GM18873 (cell line): Measurements from ENCODE around the gene EGFLAM.

Experiments used
- ATAC-seq: cut with Tn5 transposase; IDR thresholded peaks from one replicate; pipeline ENCODE4 v1.9.1; 2021; ENCODE audit warnings: mild to moderate bottlenecking, moderate library complexity, moderate number of reproducible peaks; ENCODE audit not compliant: unreplicated experiment, low FRiP score

EGFLAM gene

GRCh38 chr5:38258319-38259061, at the start of gene EGFLAM:
Gene EGFLAM, plus strand, starts transcription at chr5:38258559. Its CDS starts 196 bp downstream, at chr5:38258755.
- ATAC-seq, result no peak

DNA sequence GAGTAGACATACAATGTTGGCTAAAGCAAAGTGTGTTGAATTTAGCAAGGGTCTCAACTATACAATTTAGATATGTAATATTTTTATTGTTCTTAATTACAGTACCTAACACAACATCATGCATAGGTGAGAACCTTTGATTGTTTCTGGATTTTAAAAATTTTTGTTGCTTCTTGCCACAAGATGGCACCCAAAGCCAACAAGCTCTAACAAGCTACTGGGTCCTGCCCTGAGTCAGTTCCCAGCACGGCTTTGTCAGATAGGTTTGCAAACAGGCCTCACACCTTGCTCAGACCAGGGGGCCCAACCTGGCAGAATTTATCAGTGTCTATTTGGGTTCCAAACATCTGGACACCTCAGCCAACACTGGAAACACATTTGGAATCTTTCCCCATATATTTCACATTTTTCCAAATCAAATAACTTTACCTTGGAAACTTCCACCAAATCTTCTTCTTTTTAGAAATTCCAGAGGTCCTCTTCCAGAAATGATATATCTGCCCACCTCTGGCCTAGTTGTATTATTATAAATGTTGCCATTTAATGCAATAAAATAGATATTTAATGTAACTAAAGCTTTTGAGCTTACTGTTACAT, 49.5 kb upstream of the EGFLAM start:
- no peak for ATAC-seq

- ATAC-seq, result no peak
Measured at GRCh38 chr5:38210676-38211353, 47.5 kb upstream of the EGFLAM start.

DNA sequence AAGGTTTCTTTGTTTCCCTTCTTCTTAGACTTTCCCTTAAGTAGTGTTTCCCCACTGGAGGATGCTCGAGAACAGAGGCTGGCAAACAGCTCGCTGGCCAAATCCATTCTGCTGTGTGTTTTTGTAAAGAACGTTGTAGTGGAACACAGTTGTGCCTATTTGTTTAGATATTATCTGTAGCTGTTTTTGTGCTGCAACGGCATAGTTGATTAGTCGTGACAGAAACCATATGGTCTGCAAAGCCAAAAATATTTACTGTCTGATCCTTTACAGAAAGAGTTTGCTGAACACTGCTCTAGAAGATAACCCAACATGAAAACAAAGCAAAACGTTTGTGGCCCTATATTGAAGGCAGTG, 47.0 kb upstream of the EGFLAM start:
- ATAC-seq, result no peak

GRCh38 chr5:38212307-38212706, 46.1 kb upstream of the EGFLAM start:
- ATAC-seq, result no peak

DNA sequence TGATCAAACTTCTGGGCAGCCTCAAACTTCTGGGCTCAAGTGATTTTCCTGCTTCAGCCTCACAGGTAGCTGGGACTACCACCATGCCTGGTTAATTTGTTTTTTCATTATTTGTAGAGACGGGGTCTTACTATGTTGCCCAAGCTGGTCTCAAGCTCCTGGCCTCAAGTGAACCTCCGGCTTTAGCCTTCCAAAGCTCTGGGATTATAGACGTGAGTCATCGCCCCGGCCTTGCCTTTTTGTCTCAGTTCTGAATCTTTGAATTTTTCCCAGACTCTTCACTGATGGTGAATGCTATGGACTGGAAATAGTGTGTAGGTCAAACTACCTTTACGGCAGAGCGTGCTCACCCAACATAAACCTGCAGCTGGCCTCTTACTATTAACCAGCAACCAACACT, 32.3 kb upstream of the EGFLAM start:
- ATAC-seq, result no peak

DNA sequence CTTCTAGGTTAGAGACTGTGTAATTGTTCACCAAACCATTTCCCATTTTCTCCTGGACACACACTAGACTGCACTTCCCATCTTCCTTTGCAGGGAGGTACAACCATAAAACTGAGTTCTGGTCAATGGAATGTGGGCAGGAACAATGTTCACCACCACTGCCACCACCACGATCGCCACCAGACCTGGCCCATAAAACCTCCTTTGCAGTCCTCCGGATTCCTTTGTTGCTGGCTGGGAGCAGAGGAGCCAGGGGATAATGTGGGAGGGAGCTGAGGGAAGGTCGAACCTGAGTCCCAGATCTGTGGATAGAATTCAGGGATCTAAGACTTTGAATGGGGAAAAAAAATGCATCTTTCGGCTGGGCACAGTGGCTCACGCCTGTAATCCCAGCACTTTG, 29.4 kb upstream of the EGFLAM start:
- ATAC-seq, result no peak

DNA sequence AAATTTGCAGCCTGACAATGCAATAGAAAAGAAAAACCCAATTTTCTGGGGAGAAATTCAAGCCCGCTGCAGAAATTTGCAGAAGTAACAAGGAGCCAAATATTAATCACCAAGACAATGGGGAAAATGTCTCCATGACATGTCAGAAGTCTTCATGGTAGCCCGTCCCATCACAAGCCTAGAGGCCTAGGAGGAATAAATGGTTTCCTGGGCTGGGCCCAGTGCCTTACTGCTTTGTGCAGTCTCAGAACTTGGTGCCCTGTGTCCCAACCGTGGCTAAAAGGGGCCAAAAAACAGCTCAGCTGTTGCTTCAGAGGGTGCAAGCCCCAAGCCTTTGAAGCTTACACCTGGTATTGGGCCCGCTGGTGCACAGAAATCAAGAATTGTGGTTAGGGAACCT, 23.6 kb upstream of the EGFLAM start:
- no peak for ATAC-seq

- ATAC-seq, result no peak
Measured at GRCh38 chr5:38237681-38238080, 20.7 kb upstream of the EGFLAM start.

GRCh38 chr5:38240212-38240611, 18.1 kb upstream of the EGFLAM start:
- no peak for ATAC-seq

DNA sequence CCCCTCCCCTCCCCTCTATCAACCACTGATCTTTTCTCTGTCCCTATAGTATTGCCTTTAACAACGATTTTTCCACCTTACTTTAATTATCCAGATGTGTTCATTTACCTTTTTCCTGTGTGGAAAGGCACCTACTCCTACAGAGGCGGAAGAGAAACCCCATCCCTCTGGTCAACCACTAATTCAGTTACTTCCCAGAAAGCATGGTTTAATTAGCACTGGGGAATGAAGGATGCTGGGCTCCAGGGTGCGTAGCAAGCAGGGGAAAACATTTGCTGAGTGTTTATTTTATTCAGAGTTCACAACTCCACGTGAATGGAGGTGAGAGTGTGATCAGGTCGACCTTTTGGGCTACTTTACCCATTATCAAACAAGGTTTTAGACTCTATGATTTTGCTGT, 16.7 kb upstream of the EGFLAM start:
- no peak for ATAC-seq

DNA sequence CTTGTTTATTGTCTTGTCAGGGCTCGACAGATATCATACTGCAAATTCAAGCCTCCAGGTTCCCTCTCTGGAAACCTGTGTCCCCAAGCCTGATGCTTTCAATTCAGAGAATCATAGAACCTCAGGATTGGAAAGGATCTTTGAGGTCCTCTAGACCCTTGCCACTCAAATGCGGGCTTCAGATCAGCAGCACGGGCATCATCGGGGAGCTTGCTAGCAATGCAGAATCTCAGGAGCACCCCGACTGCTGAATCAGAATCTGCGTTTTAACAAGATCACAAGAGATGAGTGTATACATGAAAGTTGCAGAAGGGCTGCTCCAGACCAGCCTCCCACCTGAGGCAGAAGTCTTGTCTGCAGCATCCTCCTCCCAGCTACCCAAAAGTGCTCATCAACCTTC, 13.1 kb upstream of the EGFLAM start:
- ATAC-seq, result no peak

DNA sequence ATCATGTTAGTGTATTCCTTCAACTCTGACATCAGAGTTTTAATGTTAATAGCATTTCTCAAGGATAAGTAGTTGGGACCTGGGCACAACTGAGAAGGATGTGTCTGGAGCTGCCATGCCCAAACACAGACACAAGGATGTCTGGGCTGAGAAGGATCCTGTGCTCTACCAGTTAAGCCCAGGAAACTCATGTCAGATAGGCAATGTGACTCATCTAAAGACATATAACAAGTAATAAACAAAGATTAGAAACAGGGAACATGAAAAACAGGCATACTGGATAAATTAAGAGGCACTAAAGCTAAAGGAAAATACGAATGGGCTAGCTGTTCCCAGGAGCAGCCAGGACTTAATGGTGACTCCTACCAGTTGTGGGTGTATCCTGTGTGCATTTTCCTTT, 9.1 kb upstream of the EGFLAM start:
- no peak for ATAC-seq

- no peak for ATAC-seq
Measured at GRCh38 chr5:38249812-38250211, 8.5 kb upstream of the EGFLAM start.

- no peak for ATAC-seq
Measured at GRCh38 chr5:38250763-38251448, 7.5 kb upstream of the EGFLAM start.

DNA sequence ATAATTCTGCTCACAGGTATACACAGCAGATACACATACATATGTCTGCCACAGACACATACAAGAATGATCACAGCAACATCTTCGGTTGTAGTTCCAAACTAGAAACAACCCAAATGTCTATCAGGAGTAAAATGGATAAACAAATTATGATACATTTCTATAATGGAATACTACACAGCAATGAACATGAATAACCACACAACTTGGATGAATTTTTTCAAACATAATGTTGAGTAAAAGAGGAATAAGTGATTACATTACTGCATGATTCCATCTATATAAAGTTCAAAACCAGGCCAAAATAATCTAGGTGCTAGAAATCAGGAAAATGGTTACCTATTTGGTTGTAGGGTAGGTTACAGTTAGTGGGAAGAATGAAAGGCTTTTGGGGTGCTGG, 4.6 kb upstream of the EGFLAM start:
- no peak for ATAC-seq

GRCh38 chr5:38257308-38258041, 884 bp upstream of the EGFLAM start:
- no peak for ATAC-seq

- no peak for ATAC-seq
Measured at GRCh38 chr5:38258042-38258318, 379 bp upstream of the EGFLAM start.

- ATAC-seq, result no peak
Measured at GRCh38 chr5:38259062-38259808, 876 bp downstream of the EGFLAM start.

DNA sequence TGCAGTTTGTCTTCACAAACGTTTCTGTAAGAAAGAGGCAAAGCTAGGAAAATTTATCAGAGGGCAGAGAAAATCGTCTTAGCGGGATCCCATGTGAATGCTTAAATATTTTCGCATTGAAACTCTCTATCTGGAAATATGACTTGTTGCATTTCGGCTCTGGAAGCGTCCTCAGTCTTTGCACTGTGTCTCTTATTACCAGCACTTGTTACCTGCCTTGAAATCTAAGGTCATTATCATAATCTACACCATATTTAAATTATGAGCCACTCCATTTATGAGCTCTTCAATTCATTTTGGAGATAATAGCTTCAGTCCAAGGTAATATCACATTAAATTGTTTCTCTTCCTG, 1.4 kb downstream of the EGFLAM start:
- ATAC-seq, result no peak
